ENCODE results near the gene FAM181A.

The FAM181A gene

GRCh38 chr14:93965287-93965821 lies 38.2 kb downstream of the FAM181A start:
- no peak for DNase-seq

DNA sequence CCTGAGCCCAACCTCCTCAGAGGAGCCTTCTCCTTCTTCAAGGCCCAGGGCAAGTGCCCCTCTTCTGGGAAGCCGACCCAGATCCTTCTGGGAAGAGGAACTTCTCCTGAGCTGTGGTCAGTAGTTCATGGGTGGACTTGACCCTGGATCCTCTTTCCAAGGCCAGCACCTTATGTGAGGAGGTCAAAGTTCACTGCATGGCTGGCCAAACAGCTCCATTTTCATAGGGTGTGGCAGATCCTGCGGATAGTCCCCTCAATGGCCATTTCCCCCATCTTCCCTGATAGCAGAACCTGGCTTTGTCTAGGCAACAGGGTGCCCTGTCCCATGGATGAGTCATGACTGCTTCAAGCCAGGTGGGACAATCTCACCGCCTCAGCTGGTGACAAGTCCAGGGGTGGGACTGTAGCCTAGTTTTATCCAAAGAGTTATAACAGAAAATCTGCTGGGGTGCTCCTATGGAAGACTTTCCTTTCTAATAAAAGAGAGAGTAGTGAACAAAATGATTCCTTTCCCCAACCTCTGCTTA lies 38.9 kb downstream of the FAM181A start:
- DNase-seq, result no peak

DNA sequence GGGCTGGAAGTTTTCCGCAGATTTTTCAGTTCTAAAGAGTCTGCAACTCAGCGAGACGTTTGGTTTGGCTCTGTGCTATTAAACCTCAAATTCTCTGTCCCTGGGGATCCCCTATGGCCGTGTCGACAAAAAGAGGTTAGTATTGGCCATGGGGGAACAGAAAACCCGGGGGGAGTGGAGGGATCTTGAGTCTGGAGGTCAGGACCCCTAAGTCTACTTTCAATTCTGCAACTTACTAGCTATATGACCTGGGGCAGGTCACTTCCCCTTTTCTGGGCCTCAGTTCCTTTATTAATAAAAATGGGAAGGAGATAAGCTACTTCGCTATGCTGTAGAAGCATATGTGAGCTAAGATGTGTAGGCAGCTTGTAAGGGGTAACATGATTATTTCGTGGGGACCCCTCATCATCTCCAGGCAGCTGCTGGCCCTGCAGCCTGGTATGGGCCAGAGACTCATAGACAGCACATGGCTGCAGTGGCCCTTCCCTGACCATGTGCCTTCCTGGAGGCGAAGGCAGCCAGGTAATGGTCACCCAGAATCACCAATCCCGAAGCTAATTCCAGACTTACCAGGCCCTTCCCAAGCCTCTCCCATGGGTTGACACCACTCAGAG lies 40.6 kb downstream of the FAM181A start:
- no peak for DNase-seq

DNA sequence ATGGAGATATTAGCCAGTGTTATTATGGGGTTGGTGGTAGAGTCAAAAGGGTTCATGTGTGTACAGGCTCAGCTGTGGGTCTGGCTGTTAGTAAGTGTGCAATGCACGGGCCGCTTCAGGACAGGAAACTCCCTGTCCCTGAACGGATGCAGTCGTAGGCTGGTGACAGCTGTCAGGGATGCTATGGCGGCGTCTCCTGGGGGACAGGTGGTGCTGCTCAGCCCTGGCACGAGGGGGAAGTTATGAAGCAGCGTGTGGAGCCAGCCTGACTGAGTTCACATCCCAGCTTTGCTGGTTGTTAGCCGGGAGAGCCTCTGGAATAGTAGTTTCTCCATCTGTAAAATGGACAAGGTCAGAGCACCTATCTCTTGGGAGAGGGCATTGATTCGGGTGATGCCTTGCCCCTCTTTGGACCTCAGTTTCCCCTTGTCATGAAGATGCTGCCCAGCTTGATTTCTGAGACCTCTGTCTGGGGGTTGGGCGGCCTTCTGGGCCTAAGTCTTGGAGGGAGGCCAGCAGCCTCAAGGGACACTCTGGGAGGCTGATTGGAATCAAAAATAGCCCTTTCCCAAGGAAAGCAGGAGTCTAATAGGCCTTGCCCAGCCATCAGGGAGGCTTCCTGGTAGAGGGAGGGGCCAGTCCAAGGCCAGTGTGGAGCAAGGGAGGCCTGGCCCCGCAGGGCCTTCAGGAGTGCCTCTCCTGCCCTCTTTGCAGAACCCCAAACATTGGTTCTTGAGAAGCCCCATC lies 42.1 kb downstream of the FAM181A start:
- DNase-seq, result no peak

DNA sequence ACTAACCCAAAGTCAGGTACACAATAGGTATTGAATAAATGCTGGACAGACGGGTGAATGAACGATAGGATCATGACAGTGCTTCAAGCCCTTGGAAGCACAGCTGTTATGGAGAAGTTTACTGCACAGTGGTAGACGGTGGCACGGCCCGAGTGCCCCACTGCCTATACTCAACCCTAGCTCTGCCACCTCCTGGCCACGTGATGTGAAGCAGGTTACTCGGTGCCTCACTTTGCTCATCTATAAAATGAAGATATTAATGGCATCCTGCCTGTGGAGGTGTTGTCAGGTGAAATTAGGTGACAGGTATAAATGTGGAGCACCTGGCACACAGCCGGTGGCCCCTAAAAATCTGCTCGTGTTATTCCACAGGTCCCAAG lies 43.4 kb downstream of the FAM181A start:
- peak; percentile 65 to 73 for DNase-seq

GRCh38 chr14:93970965-93971634 lies 44.0 kb downstream of the FAM181A start:
- peak; percentile 42 to 50 for DNase-seq

GRCh38 chr14:93971635-93972027 lies 44.5 kb downstream of the FAM181A start:
- DNase-seq, result no peak

DNA sequence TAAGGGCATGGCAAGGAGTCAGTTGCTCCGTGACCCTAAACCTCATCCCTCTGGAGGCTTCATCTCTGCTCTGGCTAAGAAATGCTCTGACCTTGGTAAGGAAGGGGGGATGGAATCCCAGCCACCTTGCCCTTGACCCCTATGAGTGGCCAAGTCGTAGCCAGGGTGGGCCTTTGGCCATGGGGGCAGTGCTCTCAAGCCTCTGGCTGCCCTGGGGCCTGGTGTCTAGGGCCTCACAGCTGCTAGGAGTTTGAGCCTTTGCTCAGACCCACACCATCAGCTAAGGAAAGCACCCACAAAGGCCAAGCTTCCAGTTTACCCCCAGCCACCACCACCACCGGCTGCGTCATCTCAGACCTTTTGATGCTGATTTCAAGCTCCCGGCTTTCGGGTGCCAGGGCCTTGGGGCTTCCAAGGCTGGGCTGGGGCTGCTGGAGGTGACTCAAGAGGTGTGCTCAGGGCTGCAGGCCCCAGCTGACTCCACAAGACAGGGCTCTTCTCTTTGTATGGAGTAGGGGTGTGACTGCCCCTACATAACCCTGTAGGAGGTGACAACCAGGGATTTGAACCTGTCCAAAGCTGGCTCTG lies 45.6 kb downstream of the FAM181A start:
- DNase-seq, result no peak

- DNase-seq, result no peak
Observed at GRCh38 chr14:93973607-93974006, 46.5 kb downstream of the FAM181A start.

GRCh38 chr14:93974299-93974698 lies 47.2 kb downstream of the FAM181A start:
- no peak for DNase-seq

DNA sequence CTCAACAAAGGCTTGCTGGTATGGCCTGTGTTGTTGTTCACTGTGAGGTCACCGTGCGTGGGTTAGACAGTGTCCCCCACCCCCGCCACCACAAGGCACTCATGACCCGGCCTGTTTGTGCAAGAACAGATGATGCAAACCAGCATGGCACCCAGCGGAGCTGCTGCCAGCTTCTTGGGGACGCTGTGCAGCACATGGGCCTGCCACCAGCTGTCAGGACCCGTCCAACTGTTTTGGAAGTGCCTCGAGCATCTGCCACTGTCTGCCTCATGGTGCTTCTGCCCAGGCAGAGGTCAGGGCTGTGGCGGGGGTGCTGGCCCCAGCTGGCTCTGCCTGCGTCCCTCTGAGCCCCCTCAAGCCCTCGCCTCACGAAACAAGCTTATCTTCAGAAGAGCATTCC lies 47.7 kb downstream of the FAM181A start:
- no peak for DNase-seq

GRCh38 chr14:93975791-93976476 lies 48.8 kb downstream of the FAM181A start:
- peak in 1 of 2 experiments; percentile 23 for DNase-seq

DNA sequence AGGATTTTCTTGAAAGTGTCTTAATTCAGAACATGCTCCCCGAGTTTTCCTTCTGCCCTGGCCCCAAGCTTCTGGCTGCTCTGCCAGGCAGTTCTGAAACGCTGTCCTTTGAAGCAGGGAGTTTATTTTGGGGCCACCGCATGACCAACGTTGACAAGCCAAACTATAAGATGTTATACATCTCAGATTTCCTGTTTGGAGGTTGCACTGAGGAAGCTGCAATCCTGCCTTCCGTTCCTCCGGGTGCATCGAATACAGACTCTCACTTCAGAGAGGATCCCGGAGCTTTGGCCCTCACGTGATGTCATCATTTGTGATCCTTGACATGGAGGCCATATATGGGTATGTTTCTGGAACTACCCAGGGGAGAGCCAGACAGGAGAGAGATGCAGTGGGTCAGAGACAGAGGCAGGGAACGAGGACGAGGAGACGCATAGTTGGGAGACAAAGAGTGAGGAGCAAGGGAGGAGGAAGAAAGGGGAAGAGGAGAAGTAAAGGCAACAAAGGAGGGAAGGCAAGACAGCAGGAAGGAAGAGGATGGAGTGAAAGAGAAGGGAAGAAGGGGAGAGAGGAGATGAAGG lies 49.4 kb downstream of the FAM181A start, which contains the start of gene ASB2:
ASB2 (minus strand) TSS at position 94 of the 581 bp plus-strand sequence. CDS start 12,031 bp downstream, outside the sequence.
- DNase-seq, result no peak

- no peak for DNase-seq
Observed at GRCh38 chr14:93977171-93977570, 50.0 kb downstream of the FAM181A start.

DNA sequence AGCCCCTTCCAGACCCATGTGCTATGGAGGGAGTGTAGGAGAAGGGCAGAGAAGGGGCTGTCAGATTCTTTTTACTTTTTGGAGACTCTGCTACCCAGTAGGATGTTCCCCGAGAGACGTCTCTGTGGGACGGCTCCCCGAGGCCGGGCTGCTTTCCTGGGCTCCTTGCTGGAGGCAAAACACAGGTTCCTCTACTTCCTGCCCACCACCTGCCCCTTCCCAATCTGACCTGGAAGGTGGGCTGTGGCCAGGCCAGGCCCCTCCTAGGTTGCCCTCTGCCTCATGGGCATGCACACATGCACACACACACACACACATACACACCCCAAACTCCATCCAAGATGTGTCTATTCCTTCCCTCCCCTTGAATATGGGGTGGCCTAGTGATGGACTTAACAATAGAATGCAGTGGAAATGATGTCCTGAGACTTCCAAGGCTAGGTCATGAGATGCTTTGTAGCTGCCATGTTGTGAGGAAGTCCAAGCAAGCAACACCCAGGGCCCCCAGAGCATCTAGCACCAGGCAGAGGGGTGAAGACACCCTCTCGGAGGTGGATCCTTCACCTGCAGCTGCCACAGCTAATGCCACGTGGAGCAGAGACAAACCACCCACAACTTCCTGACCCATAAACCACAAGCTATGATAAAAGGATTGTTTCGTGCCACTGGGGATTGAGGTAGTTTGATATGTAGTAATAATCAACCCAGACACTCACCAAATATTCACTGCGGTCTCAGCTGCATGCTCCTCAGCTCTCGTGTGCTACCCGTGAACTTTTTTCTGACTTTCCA lies 50.8 kb downstream of the FAM181A start:
- DNase-seq, result peak; percentile 67 to 82

DNA sequence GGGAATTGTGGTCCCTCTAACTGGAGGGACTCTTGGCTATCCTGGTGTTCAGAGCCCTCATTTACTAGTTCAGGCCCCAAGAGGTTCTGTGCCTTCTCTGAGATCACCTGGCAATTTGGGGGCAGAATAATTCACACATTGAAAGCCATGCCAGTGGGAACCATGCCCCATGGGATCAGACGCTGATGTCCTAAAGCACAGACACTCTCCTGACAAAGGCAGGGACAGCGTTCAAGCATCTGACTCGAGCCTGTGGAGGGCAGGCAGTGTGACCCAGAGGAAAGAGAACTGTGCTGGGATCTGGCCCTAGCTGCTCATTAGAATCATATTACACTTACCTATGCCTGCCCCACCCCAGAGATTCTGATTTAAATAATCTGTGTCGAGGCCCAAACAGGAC lies 51.6 kb downstream of the FAM181A start:
- DNase-seq, result no peak

All from stimulated activated CD4-positive, alpha-beta T cell treated with anti-CD3 and anti-CD28 coated beads, Interleukin-4, amount 100 ng/mL, for 4 hours (primary cell).